ENCODE results near the gene WDPCP. TPM values are rescaled to one million over a fixed set of nuclear protein-coding genes. Genes with fewer than 3 reads are reported as not detected.

Gene WDPCP
- total and polyA plus RNA-seq, 10 of the 15 experiments (the other 5 are each of a cell fraction or from before 2014, with no cell fraction given), result 2.1 to 7.9 (median 4.6) TPM

- TF ChIP-seq WRNIP1 (IDR thresholded peaks at IDR 0.05; ENCODE audit: borderline replicate concordance, low read depth, low read length), result no peak
- TF ChIP-seq NR2F1 (conservative IDR thresholded peaks at IDR 0.05), result no peak
- no peak for TF ChIP-seq ZNF687 (IDR thresholded peaks at IDR 0.05)
- TF ChIP-seq ESRRA (IDR thresholded peaks at IDR 0.05; ENCODE audit: low read length), result no peak
- no peak for TF ChIP-seq ZNF24 (IDR thresholded peaks at IDR 0.05)
Observed at GRCh38 chr2:63613391-63613901, 25.2 kb upstream of the WDPCP start (continued).

- ChIA-PET SMC1A (ENCODE audit: uncharacterized antibody, unreplicated experiment) (interaction anchor here (1.0 kb wide), 1 partner anchor 11 kb away, joined by 3 read pairs; no protein-coding TSS in a partner anchor), POLR2A (no interaction called here), CTCF (no interaction called here), RAD21 (ENCODE audit: unreplicated experiment) (no interaction called here)
- Histone ChIP-seq H3K79me2 (ENCODE audit: control insufficient read depth, insufficient read depth, low read length) (no peaks in the 10 kb centered on the region), H3K4me3 (no peak overlapping the region), H3K27ac (ENCODE audit: control insufficient read depth, insufficient read depth) (no peak overlapping the region), H4K20me1 (ENCODE audit: control insufficient read depth, insufficient read depth) (no peaks in the 10 kb centered on the region), H3K36me3 (ENCODE audit: control insufficient read depth in 2 of 2, insufficient read depth in 2 of 2, low read length in 1 of 2) (peaks cover 3 to 11% of the 10 kb centered on the region in 2 experiments), H3K9ac (ENCODE audit: control insufficient read depth, insufficient read depth, low read length) (no peak overlapping the region), H3K4me2 (ENCODE audit: control insufficient read depth, insufficient read depth) (no peak overlapping the region), H2AFZ (ENCODE audit: control insufficient read depth, low read depth, low read length) (no peak overlapping the region), H3K4me1 (ENCODE audit: control insufficient read depth, insufficient read depth, low read length) (no peaks in the 10 kb centered on the region), H3K9me3 (replicated peaks; ENCODE audit: control insufficient read depth, insufficient read depth, low read length) (no peaks in the 10 kb centered on the region), H3K27me3 (replicated peaks in 1 of 2; ENCODE audit: control insufficient read depth in 2 of 2, insufficient read depth in 2 of 2, low read length in 1 of 2) (no peaks in the 10 kb centered on the region)
- no TSS peak for BruUV-seq (replicated peaks)
- 98% methylated on average over 4 of the region's 4 CpGs for WGBS (ENCODE audit: insufficient coverage, insufficient replicate concordance, low lambda C conversion rate, missing lambda C conversion rate)
- no peak for TF ChIP-seq MEF2B (IDR thresholded peaks at IDR 0.05; ENCODE audit: partially characterized antibody, poor library complexity, severe bottlenecking)
- no peak for TF ChIP-seq NFYB (IDR thresholded peaks at IDR 0.05; ENCODE audit: insufficient read depth, low read depth, low read length)
- TF ChIP-seq ZBTB40 (IDR thresholded peaks at IDR 0.05; ENCODE audit: borderline replicate concordance), result no peak
- TF ChIP-seq, protein P1, sequence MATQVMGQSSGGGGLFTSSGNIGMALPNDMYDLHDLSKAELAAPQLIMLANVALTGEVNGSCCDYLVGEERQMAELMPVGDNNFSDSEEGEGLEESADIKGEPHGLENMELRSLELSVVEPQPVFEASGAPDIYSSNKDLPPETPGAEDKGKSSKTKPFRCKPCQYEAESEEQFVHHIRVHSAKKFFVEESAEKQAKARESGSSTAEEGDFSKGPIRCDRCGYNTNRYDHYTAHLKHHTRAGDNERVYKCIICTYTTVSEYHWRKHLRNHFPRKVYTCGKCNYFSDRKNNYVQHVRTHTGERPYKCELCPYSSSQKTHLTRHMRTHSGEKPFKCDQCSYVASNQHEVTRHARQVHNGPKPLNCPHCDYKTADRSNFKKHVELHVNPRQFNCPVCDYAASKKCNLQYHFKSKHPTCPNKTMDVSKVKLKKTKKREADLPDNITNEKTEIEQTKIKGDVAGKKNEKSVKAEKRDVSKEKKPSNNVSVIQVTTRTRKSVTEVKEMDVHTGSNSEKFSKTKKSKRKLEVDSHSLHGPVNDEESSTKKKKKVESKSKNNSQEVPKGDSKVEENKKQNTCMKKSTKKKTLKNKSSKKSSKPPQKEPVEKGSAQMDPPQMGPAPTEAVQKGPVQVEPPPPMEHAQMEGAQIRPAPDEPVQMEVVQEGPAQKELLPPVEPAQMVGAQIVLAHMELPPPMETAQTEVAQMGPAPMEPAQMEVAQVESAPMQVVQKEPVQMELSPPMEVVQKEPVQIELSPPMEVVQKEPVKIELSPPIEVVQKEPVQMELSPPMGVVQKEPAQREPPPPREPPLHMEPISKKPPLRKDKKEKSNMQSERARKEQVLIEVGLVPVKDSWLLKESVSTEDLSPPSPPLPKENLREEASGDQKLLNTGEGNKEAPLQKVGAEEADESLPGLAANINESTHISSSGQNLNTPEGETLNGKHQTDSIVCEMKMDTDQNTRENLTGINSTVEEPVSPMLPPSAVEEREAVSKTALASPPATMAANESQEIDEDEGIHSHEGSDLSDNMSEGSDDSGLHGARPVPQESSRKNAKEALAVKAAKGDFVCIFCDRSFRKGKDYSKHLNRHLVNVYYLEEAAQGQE (IDR thresholded peaks at IDR 0.05; ENCODE audit: low read depth, low read length), result no peak
- FAIRE-seq (no peak), ATAC-seq (no peak), DNase-seq (ENCODE audit: low read depth, low spot score) (no peak)
- intact Hi-C loops (cut with micrococcal nuclease; ENCODE audit: unreplicated experiment) (no loop called here), in situ Hi-C loops (cut with MboI) (no loop called here)
Observed at GRCh38 chr2:63610525-63610924, 22.2 kb upstream of the WDPCP start.
